HepG2 (cell line): ENCODE data around the gene LAMTOR2. TPM values are rescaled to one million over a fixed set of nuclear protein-coding genes. Genes with fewer than 3 reads are reported as not detected.

ENCODE experiments used
- AGO2 ChIP-seq: fragments of 200-400 bp; formaldehyde crosslinking; optimal IDR thresholded peaks from 2 replicates; pipeline ENCODE3; 2017; ENCODE audit warnings: mild to moderate bottlenecking, low read depth, low read length, moderate library complexity
- ATF1 ChIP-seq: IDR thresholded peaks from 2 replicates; pipeline ENCODE4 v1.6.1; 2016; ENCODE audit warnings: mild to moderate bottlenecking, control low read depth
- BCLAF1 ChIP-seq: fragments of 450-650 bp; IDR thresholded peaks from 2 replicates; pipeline ENCODE4 v1.6.1; 2017; ENCODE audit warnings: mild to moderate bottlenecking
- CREBL2 ChIP-seq: sonication (generic); formaldehyde crosslinking; IDR thresholded peaks from 2 replicates; pipeline ENCODE4 v1.8.1; 2023; ENCODE audit warnings: missing genetic modification reagents, mild to moderate bottlenecking, borderline replicate concordance
- DDIT3 ChIP-seq: sonication (generic); formaldehyde crosslinking; IDR thresholded peaks from 2 replicates; pipeline ENCODE4 v1.4.0; 2020; ENCODE audit warnings: mild to moderate bottlenecking, missing genetic modification reagents
- FOXM1 ChIP-seq: sonication (generic); formaldehyde crosslinking; IDR thresholded peaks from 2 replicates; pipeline ENCODE4 v1.5.0; 2020; ENCODE audit warnings: missing genetic modification reagents
- HCFC1 ChIP-seq: fragments of 150-350 bp; IDR thresholded peaks from 2 replicates; pipeline ENCODE4 v1.6.1; 2014; ENCODE audit warnings: low read depth, low read length
- ISL2 ChIP-seq: sonication (generic); formaldehyde crosslinking; IDR thresholded peaks from 2 replicates; pipeline ENCODE4 v1.5.0; 2020; ENCODE audit warnings: missing genetic modification reagents
- KDM5B ChIP-seq: sonication (generic); formaldehyde crosslinking; IDR thresholded peaks from 2 replicates; pipeline ENCODE4 v1.4.0; 2020; ENCODE audit warnings: missing genetic modification reagents, mild to moderate bottlenecking, borderline replicate concordance
- MXD4 ChIP-seq: IDR thresholded peaks from 2 replicates; pipeline ENCODE4 v1.6.1; 2016; ENCODE audit warnings: mild to moderate bottlenecking, missing biosample characterization, missing genetic modification reagents
- MYC ChIP-seq: sonication (generic); formaldehyde crosslinking; IDR thresholded peaks from 2 replicates; pipeline ENCODE4 v1.9.0; 2021; ENCODE audit warnings: missing genetic modification reagents, borderline replicate concordance
- SALL2 ChIP-seq: sonication (generic); formaldehyde crosslinking; IDR thresholded peaks from 2 replicates; pipeline ENCODE4 v1.8.1; 2023; ENCODE audit warnings: mild to moderate bottlenecking, missing genetic modification reagents, inconsistent platforms
- SP1 ChIP-seq, 2 experiments: fragments of 450-650 bp in 1 of 2; sonication (generic) in 1 of 2; formaldehyde crosslinking in 1 of 2; IDR thresholded peaks; 2 replicates each; pipeline versions ENCODE4 v1.4.0 to v1.6.1; 2016 to 2020; ENCODE audit warnings: missing genetic modification reagents in 1 of 2
- ZBTB39 ChIP-seq: sonication (generic); formaldehyde crosslinking; IDR thresholded peaks from 2 replicates; pipeline ENCODE4 v1.5.0; 2020; ENCODE audit warnings: missing genetic modification reagents
- ZNF17 ChIP-seq: sonication (generic); formaldehyde crosslinking; IDR thresholded peaks from 2 replicates; pipeline ENCODE4 v1.5.0; 2020; ENCODE audit warnings: mild to moderate bottlenecking, missing genetic modification reagents
- ZNF253 ChIP-seq: sonication (generic); formaldehyde crosslinking; IDR thresholded peaks from 2 replicates; pipeline ENCODE4 v1.8.0; 2022; ENCODE audit warnings: mild to moderate bottlenecking, missing genetic modification reagents, borderline replicate concordance
- ZNF260 ChIP-seq: sonication (generic); formaldehyde crosslinking; IDR thresholded peaks from 2 replicates; pipeline ENCODE4 v1.4.0; 2020; ENCODE audit warnings: missing genetic modification reagents, low read depth, mild to moderate bottlenecking, borderline replicate concordance
- ZNF512 ChIP-seq: sonication (generic); formaldehyde crosslinking; IDR thresholded peaks from 2 replicates; pipeline ENCODE4 v1.4.0; 2020; ENCODE audit warnings: mild to moderate bottlenecking, missing genetic modification reagents
- ZNF557 ChIP-seq: sonication (generic); formaldehyde crosslinking; IDR thresholded peaks from 2 replicates; pipeline ENCODE4 v1.4.0; 2020; ENCODE audit warnings: missing genetic modification reagents
- ZNF768 ChIP-seq: sonication (generic); formaldehyde crosslinking; IDR thresholded peaks from 2 replicates; pipeline ENCODE4 v1.4.0; 2020; ENCODE audit warnings: missing genetic modification reagents
- ZNF788 ChIP-seq: sonication (generic); formaldehyde crosslinking; IDR thresholded peaks from 2 replicates; pipeline ENCODE4 v1.5.0; 2020; ENCODE audit warnings: mild to moderate bottlenecking, missing genetic modification reagents, borderline replicate concordance
- ZNF879 ChIP-seq: sonication (generic); formaldehyde crosslinking; IDR thresholded peaks from 2 replicates; pipeline ENCODE4 v1.8.1; 2023; ENCODE audit warnings: missing genetic modification reagents
- ZNF891 ChIP-seq: sonication (generic); formaldehyde crosslinking; IDR thresholded peaks from 2 replicates; pipeline ENCODE4 v1.5.0; 2020; ENCODE audit warnings: mild to moderate bottlenecking, missing genetic modification reagents
- ZSCAN30 ChIP-seq: sonication (generic); formaldehyde crosslinking; IDR thresholded peaks from 2 replicates; pipeline ENCODE4 v1.5.0; 2020; ENCODE audit warnings: mild to moderate bottlenecking, missing genetic modification reagents
- polyA plus RNA-seq, 8 experiments: library from polyadenylated mRNA; depleted of rRNA in 3 of 8; stranded (reverse) in 7 of 8; unstranded in 1 of 8; fragments of >200 nt; fragmentation: Illumina TruSeq in 4 of 8; extraction: Trizol in 4 of 8; gene quantifications; 2 replicates each; pipeline versions ENCODE4 v1.2.1 to v1.2.3, GENCODE V29; 2011 to 2016; ENCODE audit warnings: low read depth in 4 of 8, missing spikeins in 1 of 8, mixed read lengths in 1 of 8; ENCODE audit not compliant: insufficient read depth in 1 of 8
- total RNA-seq, 5 experiments: library from RNA; depleted of rRNA; stranded (reverse); fragments of >200 nt; fragmentation: Illumina TruSeq; extraction: Trizol; gene quantifications; 2 replicates each; pipeline ENCODE4 v1.2.3, GENCODE V29; 2016; ENCODE audit warnings: low read depth in 1 of 5

The LAMTOR2 gene
- total and polyA plus RNA-seq, 2 of the 13 experiments (the other 11 are each of a cell fraction or from before 2014, with no cell fraction given): 36.5 to 66.4 TPM

GRCh38 chr1:156082309-156083091 is 27.9 kb downstream of the LAMTOR2 start, which contains the start of gene MEX3A (continued):
- TF ChIP-seq ZNF260 (CRISPR knock-in tag) (no peak), KDM5B (CRISPR knock-in tag) (no peak; the same call in 1 of the 2 replicates), MYC (CRISPR knock-in tag) (peak; percentile 73; the same call in 1 of the 2 replicates), HCFC1 (peak; percentile 88), SP1 (IDR thresholded peaks at IDR 0.05) (no peak), SP1 (CRISPR knock-in tag; IDR thresholded peaks at IDR 0.05) (no peak), SALL2 (peak; percentile 54; the same call in 1 of the 2 replicates), BCLAF1 (no peak), FOXM1 (CRISPR knock-in tag) (no peak), CREBL2 (CRISPR knock-in tag) (no peak), ATF1 (CRISPR knock-in tag) (no peak), ZNF17 (CRISPR knock-in tag) (no peak), ZNF512 (CRISPR knock-in tag) (no peak), ZNF253 (CRISPR knock-in tag) (no peak), DDIT3 (CRISPR knock-in tag) (no peak), ZSCAN30 (CRISPR knock-in tag) (0 out of 2 replicates have a peak, but pooled peaks have one; percentile 58), MXD4 (CRISPR knock-in tag) (0 out of 2 replicates have a peak, but pooled peaks have one; percentile 23), ZNF768 (CRISPR knock-in tag) (no peak), ZNF557 (CRISPR knock-in tag) (no peak), ZNF891 (CRISPR knock-in tag) (no peak), ZNF788 (CRISPR knock-in tag) (no peak), ISL2 (no peak), ZNF879 (CRISPR knock-in tag) (no peak), ZBTB39 (CRISPR knock-in tag) (no peak), AGO2 (peak; percentile 31)
